MCF 10A (cell line): ENCODE measurements around the gene TWIST2. TPM values are rescaled to one million over a fixed set of nuclear protein-coding genes. Genes with fewer than 3 reads are reported as not detected.
A peak's percentile ranks its signal among the peaks of the same experiment; 100 is the strongest.

Experiments
- BruUV-seq: library from RNA; stranded (reverse); fragments of 400-500 nt; replicated peaks from 2 replicates; lab custom pipeline; 2021; lab: Mats Ljungman, UMichigan
- CTCF ChIA-PET: fragments of 300-600 bp; sonication (Branson Sonifier 250); formaldehyde crosslinking; extraction: SDS; loops from one replicate; lab custom pipeline; 2021; ENCODE audit warnings: antibody characterized with exemption, inconsistent platforms; lab: Yijun Ruan, JAX
- POLR2A ChIA-PET: fragments of 300-600, 350-650 bp; sonication (Branson Sonifier 250); formaldehyde crosslinking; extraction: SDS; loops from one replicate; lab custom pipeline; 2020; ENCODE audit warnings: antibody characterized with exemption, inconsistent platforms; lab: Yijun Ruan, JAX
- DNase-seq: peaks from one replicate; pipeline ENCODE4 v3.0.0-alpha.2; 2018; ENCODE audit not compliant: unreplicated experiment
- H3K27ac Mint-ChIP-seq: one replicate; pipeline ENCODE4 v1.8.0; 2022; ENCODE audit warnings: mild to moderate bottlenecking, low read depth, mixed read lengths; ENCODE audit not compliant: unreplicated experiment
- H3K27me3 Mint-ChIP-seq: one replicate; pipeline ENCODE4 v1.8.0; 2022; ENCODE audit warnings: mixed read lengths; ENCODE audit not compliant: insufficient read depth, unreplicated experiment
- H3K36me3 Mint-ChIP-seq: one replicate; pipeline ENCODE4 v1.8.0; 2022; ENCODE audit warnings: mild to moderate bottlenecking, moderate library complexity, mixed read lengths; ENCODE audit not compliant: insufficient read depth, unreplicated experiment
- H3K4me1 Mint-ChIP-seq: one replicate; pipeline ENCODE4 v1.8.0; 2022; ENCODE audit warnings: mixed read lengths; ENCODE audit not compliant: insufficient read depth, unreplicated experiment
- H3K4me3 Mint-ChIP-seq: one replicate; pipeline ENCODE4 v1.8.0; 2022; ENCODE audit warnings: mild to moderate bottlenecking, moderate library complexity, mixed read lengths; ENCODE audit not compliant: unreplicated experiment
- H3K9me3 Mint-ChIP-seq: one replicate; pipeline ENCODE4 v1.8.0; 2022; ENCODE audit warnings: mixed read lengths; ENCODE audit not compliant: unreplicated experiment
- intact Hi-C: fragments of 100-400 bp; cut with micrococcal nuclease; formaldehyde crosslinking; loops from 2 replicates; pipeline ENCODE4 v1.14.1; 2022
- total RNA-seq: library from RNA; stranded (reverse); gene quantifications from 2 replicates; pipeline ENCODE4 v1.2.3, GENCODE V29; 2022
- TF ChIP-seq, protein P1 (sequence below): fragments of 200-600 bp; IDR thresholded peaks from one replicate; pipeline ENCODE4 v1.8.0; 2022; ENCODE audit warnings: antibody characterized with exemption, mild to moderate bottlenecking; ENCODE audit not compliant: unreplicated experiment

Gene TWIST2
- total RNA-seq, 1 experiment from 2014 or later: 30.2 TPM

DNA sequence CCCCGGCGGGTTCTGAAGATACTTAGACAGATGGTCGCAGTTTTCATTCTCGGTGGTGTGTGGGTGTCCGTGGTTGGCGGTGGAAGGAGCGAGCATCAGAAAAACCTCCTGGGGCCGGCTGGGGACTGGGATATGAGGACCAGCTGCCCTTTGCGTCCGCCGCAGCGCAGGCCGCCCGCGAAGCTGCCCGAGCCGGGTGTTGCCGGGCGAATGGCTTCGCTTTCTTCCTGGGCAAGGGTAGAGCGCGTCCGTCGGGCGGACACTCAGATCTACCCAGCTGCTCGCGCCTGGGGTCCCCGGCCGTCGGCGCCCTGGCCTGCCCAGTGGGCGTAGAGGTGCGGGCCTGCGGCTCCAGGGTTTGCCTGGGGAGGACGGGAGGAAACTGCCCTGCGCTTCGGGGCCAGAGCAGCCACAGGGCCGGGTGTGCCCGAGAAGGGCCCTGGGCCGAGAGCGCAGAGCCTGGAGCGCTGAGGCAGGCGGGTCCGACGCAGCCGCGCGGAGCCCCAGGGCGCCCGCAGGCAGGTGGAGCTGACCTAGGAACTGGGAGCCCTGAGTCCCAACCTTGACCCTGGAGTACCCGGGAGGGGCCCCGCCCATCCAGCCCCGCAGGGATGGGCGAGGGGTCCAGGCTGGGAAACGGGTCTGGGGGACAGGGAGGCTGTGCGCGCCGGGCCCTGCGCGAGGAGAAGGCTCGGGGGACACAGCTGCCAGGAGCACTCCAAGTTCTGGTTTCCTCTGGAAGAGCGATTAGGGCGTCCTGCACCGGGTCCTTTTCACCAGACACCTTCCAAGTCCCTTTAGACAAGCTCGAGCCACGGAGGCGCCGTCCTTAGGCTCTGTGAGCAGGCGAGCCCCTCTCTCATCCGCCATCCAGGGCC, 1.3 kb downstream of the TWIST2 start:
- Mint-ChIP-seq H3K9me3 (no peaks in the 10 kb centered on the region), H3K27ac (peak overlapping the region; percentile 49), H3K27me3 (no peaks in the 10 kb centered on the region), H3K36me3 (peaks cover 7% of the 10 kb centered on the region), H3K4me1 (peaks cover 13% of the 10 kb centered on the region), H3K4me3 (peak overlapping the region; percentile 89)
- ChIA-PET POLR2A (interaction anchor here (0.7 to 5.7 kb wide), 19 partner anchors 8 to 563 kb away, joined by 3 to 54 read pairs (median 4); no protein-coding TSS in a partner anchor), CTCF (interaction anchor here (0.6 to 1.7 kb wide), 7 partner anchors 9 to 1168 kb away, joined by 3 to 5 read pairs (median 4); no protein-coding TSS in a partner anchor)
- intact Hi-C loops: loop anchor here (2.0 kb wide), 2 partner anchors 100 to 128 kb away; no protein-coding TSS in a partner anchor
- TF ChIP-seq, protein P1, sequence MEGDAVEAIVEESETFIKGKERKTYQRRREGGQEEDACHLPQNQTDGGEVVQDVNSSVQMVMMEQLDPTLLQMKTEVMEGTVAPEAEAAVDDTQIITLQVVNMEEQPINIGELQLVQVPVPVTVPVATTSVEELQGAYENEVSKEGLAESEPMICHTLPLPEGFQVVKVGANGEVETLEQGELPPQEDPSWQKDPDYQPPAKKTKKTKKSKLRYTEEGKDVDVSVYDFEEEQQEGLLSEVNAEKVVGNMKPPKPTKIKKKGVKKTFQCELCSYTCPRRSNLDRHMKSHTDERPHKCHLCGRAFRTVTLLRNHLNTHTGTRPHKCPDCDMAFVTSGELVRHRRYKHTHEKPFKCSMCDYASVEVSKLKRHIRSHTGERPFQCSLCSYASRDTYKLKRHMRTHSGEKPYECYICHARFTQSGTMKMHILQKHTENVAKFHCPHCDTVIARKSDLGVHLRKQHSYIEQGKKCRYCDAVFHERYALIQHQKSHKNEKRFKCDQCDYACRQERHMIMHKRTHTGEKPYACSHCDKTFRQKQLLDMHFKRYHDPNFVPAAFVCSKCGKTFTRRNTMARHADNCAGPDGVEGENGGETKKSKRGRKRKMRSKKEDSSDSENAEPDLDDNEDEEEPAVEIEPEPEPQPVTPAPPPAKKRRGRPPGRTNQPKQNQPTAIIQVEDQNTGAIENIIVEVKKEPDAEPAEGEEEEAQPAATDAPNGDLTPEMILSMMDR: no peak
- DNase-seq: peak; percentile 34
- no TSS peak for BruUV-seq

DNA sequence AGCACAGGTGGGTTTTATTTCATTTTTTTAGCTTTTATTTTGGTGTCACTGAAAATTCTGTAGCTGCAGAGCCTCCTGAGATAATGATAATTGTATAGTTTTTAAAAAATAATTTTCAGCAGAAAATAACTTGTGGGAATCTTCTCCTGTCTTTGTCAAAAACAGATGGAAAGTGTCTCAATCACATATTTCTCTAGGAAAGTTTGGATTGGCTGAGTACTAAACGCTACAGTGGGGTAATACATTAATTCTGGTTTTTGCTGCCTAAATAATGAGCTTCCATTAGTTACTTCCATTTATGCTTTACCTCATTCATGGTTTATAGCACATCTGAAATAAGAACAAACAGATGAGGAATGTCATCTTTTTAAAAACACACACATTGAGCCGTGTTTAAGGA, 2.2 kb downstream of the TWIST2 start:
- no peak for DNase-seq
- TF ChIP-seq, protein P1: no peak
- no peaks in the 10 kb centered on the region for H3K9me3 Mint-ChIP-seq
- CTCF ChIA-PET: interaction anchor here (0.6 to 1.7 kb wide), 6 partner anchors 9 to 248 kb away, joined by 3 to 5 read pairs (median 4); no protein-coding TSS in a partner anchor
- peaks cover 13% of the 10 kb centered on the region for H3K4me1 Mint-ChIP-seq
- no peaks in the 10 kb centered on the region for H3K27me3 Mint-ChIP-seq
- TSS peak; percentile 29 for BruUV-seq
- intact Hi-C loops: no loop called here
- peak overlapping the region; percentile 89 for H3K4me3 Mint-ChIP-seq
- POLR2A ChIA-PET: interaction anchor here (0.6 to 5.7 kb wide), 14 partner anchors 9 to 512 kb away, joined by 3 to 54 read pairs (median 3); no protein-coding TSS in a partner anchor
- H3K36me3 Mint-ChIP-seq: peaks cover 14% of the 10 kb centered on the region
- H3K27ac Mint-ChIP-seq: peak overlapping the region; percentile 12

DNA sequence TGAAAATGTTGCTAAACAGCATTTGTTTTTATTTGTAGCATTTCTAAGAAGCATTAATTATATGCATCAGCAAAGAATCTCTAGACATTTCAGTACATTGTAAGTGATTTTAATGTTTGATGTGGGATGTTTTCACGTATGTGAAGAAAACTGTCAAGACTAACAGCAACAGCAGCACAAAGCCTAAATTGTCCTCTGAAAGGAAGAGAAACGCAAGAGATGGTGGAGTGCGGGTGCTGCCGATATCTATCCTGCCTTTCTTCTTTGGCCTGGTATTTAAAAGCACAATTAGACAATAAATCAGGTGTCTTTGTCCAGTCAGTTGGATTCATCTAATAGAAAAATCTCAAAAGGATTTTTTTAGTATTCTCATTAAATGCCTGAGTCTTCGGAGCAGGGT, 3.1 kb downstream of the TWIST2 start:
- Mint-ChIP-seq H3K36me3 (peaks cover 20% of the 10 kb centered on the region), H3K9me3 (no peaks in the 10 kb centered on the region), H3K27me3 (no peaks in the 10 kb centered on the region), H3K4me3 (peak overlapping the region; percentile 89), H3K4me1 (peaks cover 13% of the 10 kb centered on the region), H3K27ac (no peak overlapping the region)
- intact Hi-C loops: no loop called here
- ChIA-PET CTCF (interaction anchor here (0.6 to 1.4 kb wide), 5 partner anchors 24 to 95 kb away, joined by 3 to 5 read pairs (median 4); no protein-coding TSS in a partner anchor), POLR2A (interaction anchor here (0.6 to 5.7 kb wide), 9 partner anchors 10 to 123 kb away, joined by 3 to 54 read pairs (median 4); no protein-coding TSS in a partner anchor)
- TF ChIP-seq, protein P1: no peak
- BruUV-seq: no TSS peak
- no peak for DNase-seq

DNA sequence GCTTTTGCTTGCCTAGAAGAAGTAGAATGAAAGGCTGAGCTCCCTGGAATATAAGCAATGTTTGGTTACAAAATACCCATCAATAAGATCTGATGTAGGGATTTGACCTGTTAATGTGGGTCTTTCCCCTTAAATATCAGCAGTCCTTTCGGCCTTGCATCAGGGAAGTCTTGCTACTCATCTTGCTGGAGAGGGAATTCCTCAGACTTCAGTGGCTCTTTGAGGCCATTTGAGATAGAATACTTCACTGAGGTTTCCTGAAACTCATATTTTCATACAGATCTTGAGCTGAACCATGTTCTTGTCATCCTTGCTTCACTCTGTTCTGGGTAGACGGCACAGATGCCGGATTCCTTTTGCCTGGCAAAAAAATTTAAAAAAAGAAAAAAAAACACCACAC, 3.9 kb downstream of the TWIST2 start:
- intact Hi-C loops: loop anchor here (2.0 kb wide), 1 partner anchor 123 kb away; no protein-coding TSS in a partner anchor
- DNase-seq: no peak
- ChIA-PET CTCF (interaction anchor here (0.5 to 1.3 kb wide), 4 partner anchors 23 to 78 kb away, joined by 3 to 4 read pairs (median 4); no protein-coding TSS in a partner anchor), POLR2A (interaction anchor here (0.7 to 5.7 kb wide), 7 partner anchors 11 to 424 kb away, joined by 3 to 54 read pairs (median 4); no protein-coding TSS in a partner anchor)
- H3K4me3 Mint-ChIP-seq: peak overlapping the region; percentile 89
- peaks cover 13% of the 10 kb centered on the region for H3K4me1 Mint-ChIP-seq
- H3K36me3 Mint-ChIP-seq: peaks cover 20% of the 10 kb centered on the region
- no peaks in the 10 kb centered on the region for H3K27me3 Mint-ChIP-seq
- no TSS peak for BruUV-seq
- TF ChIP-seq, protein P1: no peak
- H3K9me3 Mint-ChIP-seq: no peaks in the 10 kb centered on the region
- H3K27ac Mint-ChIP-seq: peak overlapping the region; percentile 27
